ENCODE data around the gene JPT1. TPM values are rescaled to one million over a fixed set of nuclear protein-coding genes. Genes with fewer than 3 reads are reported as not detected.

The JPT1 gene
- total and polyA plus RNA-seq, 2 donors (not counting 3 experiments of a cell fraction or from before 2014, with no cell fraction given): 212 to 352 TPM

DNA sequence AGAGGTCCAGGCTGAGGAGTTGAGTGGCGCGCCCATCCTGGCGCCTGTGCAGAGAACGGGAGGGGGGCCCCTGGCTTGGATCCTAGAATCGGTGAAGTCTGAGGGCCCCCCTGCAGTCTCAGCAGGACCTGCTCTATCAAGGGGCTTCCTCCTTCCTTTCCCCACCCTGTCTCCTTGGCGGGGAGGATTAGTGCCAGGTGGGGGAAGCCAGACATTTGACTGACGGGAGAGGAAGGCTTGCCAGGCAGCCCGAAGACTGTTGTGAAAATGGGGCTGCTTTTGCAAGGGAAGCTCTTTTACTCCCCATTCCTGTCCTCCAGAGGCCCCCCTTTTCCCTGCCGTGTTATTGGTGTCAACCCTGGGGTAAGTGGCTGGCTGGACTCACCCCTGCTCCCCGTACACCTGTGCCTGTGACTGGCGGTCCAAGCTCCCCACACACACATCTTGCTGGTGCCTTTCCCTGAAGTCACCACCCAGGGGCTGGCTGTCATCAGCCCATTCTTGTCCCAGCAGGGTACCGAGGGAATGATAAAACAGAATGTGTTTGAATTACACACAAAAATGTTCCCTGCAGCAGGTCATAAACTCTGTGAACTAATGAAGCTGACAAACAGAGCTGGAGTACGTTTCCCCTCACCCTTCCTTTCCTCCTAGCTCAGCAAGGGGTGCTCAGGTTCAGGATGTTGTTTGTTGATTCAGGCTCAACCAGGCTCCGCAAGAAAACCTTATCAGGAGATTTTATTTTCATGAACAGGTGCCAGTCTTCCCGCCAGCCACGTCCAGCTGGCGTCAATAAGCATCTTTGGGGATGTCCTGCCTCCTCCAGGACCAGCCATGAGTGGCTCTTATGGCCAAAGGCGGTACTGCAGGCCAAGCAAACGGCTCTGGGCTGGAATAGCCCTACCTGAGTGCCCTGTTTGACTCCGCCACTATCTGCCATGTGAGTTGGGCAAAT, 48.9 kb downstream of the JPT1 start:
- Histone ChIP-seq H3K36me3 (ENCODE audit: control insufficient read depth in 2 of 2, extremely low read depth in 1 of 2, insufficient read depth in 2 of 2, low read length in 2 of 2) (peaks cover 0 to 1% of the 10 kb centered on the region in 2 experiments), H3K4me2 (ENCODE audit: insufficient read depth, low read length) (no peak overlapping the region), H3K79me2 (ENCODE audit: control insufficient read depth, insufficient read depth, low read length) (no peaks in the 10 kb centered on the region), H3K4me1 (ENCODE audit: control insufficient read depth, extremely low read depth, insufficient read depth, low read length) (peaks cover 18% of the 10 kb centered on the region), H3K9me1 (replicated peaks; ENCODE audit: control insufficient read depth, extremely low read depth, insufficient read depth, low read length) (no peaks in the 10 kb centered on the region), H2AFZ (ENCODE audit: low read depth, low read length) (no peak overlapping the region), H4K20me1 (replicated peaks; ENCODE audit: control insufficient read depth, extremely low read depth, insufficient read depth, low read length) (no peaks in the 10 kb centered on the region), H3K27ac (ENCODE audit: insufficient read depth, low read depth, low read length) (no peak overlapping the region), H3K4me3 (replicated peaks in 1 of 3; ENCODE audit: insufficient read depth in 1 of 3, low read depth in 1 of 3, low read length in 3 of 3) (no peak overlapping the region), H3K9me3 (replicated peaks; ENCODE audit: control insufficient read depth, insufficient read depth, low read length) (no peaks in the 10 kb centered on the region), H3K27me3 (ENCODE audit: control insufficient read depth in 2 of 2, insufficient read depth in 2 of 2, low read length in 2 of 2) (no peaks in the 10 kb centered on the region), H3K9ac (replicated peaks; ENCODE audit: extremely low read depth, insufficient read depth, low read length) (no peak overlapping the region)
- TF ChIP-seq, protein P1, sequence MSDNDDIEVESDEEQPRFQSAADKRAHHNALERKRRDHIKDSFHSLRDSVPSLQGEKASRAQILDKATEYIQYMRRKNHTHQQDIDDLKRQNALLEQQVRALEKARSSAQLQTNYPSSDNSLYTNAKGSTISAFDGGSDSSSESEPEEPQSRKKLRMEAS (IDR thresholded peaks at IDR 0.05; ENCODE audit: insufficient read depth, insufficient read length): no peak
- TF ChIP-seq, protein P2, sequence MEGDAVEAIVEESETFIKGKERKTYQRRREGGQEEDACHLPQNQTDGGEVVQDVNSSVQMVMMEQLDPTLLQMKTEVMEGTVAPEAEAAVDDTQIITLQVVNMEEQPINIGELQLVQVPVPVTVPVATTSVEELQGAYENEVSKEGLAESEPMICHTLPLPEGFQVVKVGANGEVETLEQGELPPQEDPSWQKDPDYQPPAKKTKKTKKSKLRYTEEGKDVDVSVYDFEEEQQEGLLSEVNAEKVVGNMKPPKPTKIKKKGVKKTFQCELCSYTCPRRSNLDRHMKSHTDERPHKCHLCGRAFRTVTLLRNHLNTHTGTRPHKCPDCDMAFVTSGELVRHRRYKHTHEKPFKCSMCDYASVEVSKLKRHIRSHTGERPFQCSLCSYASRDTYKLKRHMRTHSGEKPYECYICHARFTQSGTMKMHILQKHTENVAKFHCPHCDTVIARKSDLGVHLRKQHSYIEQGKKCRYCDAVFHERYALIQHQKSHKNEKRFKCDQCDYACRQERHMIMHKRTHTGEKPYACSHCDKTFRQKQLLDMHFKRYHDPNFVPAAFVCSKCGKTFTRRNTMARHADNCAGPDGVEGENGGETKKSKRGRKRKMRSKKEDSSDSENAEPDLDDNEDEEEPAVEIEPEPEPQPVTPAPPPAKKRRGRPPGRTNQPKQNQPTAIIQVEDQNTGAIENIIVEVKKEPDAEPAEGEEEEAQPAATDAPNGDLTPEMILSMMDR (IDR thresholded peaks at IDR 0.05; ENCODE audit: extremely low read depth in 1 of 2, insufficient read depth in 1 of 2, low read depth in 1 of 2, low read length in 2 of 2): peak; percentile 76 to 84
- TSS peak; percentile 7 for BruUV-seq (replicated peaks)
- peak; percentile 95 for DNase-seq (ENCODE audit: low read depth, low spot score)
- intact Hi-C loops (cut with micrococcal nuclease) (loop anchor here (1.0 to 5.0 kb wide), 6 partner anchors 9 to 144 kb away; partner anchors contain the start of genes ATP5PD, KCTD2, SLC16A5 and SUMO2), dilution Hi-C loops (cut with MboI; ENCODE audit: extremely low pct_ligation_motif_present, low sequenced_read_pairs) (no loop called here)
- peak; percentile 96 for FAIRE-seq
- POLR2A ChIA-PET: interaction anchor here (0.9 to 1.0 kb wide), 2 partner anchors 14 to 45 kb away, joined by 3 read pairs; no protein-coding TSS in a partner anchor
- CTCF ChIA-PET: interaction anchor here (0.6 to 5.1 kb wide), 36 partner anchors 9 to 165 kb away, joined by 3 to 80 read pairs (median 6); partner anchors contain the start of genes CDR2L, MIF4GD, MRPL58 and NT5C
